ENCODE measurements around the gene CHCHD6.

The CHCHD6 gene

DNA sequence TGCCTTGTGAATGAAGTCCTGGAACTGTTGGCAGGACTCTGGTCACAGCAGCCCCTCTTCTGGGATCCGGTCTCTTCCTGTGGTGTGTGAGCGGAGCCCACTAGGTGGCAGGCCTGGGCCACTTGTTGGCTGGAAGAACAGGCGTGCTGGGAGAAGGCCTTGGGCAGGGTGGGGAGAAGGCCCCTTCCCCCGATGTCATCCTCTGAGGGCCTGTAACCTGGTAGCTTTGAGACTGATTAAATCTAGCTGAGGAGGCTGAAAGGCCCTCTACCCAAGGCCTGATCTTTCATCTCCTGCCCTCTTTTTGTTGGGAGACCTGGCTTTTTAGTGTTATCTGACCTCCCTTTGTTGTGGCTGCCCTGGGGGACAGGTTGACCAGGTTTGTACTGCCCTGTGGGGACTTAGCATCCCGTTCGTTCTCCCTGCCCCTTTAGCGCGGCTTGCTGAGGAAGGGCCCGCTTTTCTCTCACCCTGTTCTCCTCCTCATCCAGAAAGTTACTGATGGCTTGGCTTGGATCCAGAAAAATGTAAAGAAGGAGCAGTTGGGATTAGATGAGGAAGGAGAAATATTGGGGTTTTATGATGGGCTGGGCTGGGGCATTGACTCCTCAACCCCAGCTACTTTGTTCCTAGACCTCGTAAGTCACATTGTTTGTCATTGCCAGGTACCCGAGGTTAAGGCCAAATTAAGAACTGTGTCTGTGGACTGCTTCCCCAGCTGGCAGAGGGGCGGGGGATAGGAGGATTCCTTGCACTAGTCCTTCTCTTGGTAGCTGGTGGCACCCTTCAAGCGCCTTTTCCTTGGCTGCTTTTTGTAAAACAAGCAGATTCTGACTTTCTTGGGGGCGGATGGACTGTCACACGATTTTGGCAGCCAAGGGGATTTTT is 48.5 kb downstream of the CHCHD6 start:
- Histone ChIP-seq H3K4me1 (peaks cover 11% of the 10 kb centered on the region), H3K79me2 (peaks cover 11% of the 10 kb centered on the region), H3K27ac (no peak overlapping the region), H2AFZ (no peak overlapping the region), H3K27me3 (ENCODE audit: control insufficient read depth, insufficient read depth, low read length) (no peaks in the 10 kb centered on the region), H3K9ac (no peak overlapping the region), H3K4me2 (ENCODE audit: low read length) (no peak overlapping the region), H3K9me3 (ENCODE audit: control insufficient read depth, low read length) (no peaks in the 10 kb centered on the region), H3K36me3 (ENCODE audit: control insufficient read depth, insufficient read depth, low read length) (no peaks in the 10 kb centered on the region), H3K4me3 (ENCODE audit: low read depth, low read length) (no peak overlapping the region)
- TF ChIP-seq, protein P1, sequence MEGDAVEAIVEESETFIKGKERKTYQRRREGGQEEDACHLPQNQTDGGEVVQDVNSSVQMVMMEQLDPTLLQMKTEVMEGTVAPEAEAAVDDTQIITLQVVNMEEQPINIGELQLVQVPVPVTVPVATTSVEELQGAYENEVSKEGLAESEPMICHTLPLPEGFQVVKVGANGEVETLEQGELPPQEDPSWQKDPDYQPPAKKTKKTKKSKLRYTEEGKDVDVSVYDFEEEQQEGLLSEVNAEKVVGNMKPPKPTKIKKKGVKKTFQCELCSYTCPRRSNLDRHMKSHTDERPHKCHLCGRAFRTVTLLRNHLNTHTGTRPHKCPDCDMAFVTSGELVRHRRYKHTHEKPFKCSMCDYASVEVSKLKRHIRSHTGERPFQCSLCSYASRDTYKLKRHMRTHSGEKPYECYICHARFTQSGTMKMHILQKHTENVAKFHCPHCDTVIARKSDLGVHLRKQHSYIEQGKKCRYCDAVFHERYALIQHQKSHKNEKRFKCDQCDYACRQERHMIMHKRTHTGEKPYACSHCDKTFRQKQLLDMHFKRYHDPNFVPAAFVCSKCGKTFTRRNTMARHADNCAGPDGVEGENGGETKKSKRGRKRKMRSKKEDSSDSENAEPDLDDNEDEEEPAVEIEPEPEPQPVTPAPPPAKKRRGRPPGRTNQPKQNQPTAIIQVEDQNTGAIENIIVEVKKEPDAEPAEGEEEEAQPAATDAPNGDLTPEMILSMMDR (IDR thresholded peaks at IDR 0.05), result peak; percentile 77

DNA sequence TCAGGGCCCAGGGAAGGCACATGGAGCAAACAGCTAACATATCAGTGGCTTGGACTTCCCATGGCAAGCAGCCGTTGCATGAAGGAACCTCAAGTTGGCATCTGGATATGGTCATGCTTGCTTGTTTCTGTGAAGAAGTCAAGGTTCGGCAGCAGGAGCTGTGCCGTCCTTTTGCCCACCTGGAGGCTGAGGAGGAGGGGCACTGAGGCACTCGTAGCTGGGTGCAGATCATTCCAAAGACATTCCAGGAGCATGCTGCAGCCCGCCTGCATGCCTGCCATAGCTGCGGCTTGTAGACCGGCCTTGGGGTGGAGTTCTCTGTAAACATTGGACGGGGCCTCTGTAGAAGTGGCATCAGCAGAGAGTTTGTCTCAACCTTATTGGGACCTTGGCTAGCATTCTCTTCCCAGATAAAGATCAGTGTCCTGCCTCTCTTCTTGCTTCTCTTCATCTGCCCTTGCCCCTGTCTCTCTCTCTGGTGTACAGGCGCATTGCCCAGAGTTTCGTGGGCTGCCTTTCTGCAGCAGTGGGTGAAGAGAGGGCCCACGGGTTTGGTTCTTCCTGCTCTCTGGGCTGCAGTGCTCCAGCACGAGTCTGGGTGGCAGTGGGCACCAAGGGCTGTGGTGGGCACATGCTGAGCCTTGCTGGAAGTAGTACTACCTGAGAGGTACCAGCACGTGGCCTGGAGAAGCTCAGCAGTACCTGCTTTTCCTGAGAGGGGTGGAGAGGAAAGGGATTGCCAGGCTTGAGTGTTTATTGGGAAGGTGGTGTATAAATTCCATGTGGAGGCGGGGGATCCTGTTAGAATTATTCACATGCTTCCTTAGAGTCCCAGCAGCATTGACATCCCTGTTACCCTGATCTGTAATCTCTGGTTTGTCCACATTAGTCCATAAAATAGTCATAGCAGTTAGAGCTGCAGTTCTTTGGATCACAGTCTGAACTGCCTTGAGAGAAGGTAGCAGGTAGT is 49.4 kb downstream of the CHCHD6 start:
- Histone ChIP-seq H2AFZ (no peak overlapping the region), H3K79me2 (peaks cover 11% of the 10 kb centered on the region), H3K4me1 (peaks cover 15% of the 10 kb centered on the region), H3K4me3 (ENCODE audit: low read depth, low read length) (no peak overlapping the region), H3K9me3 (ENCODE audit: control insufficient read depth, low read length) (no peaks in the 10 kb centered on the region), H3K27me3 (ENCODE audit: control insufficient read depth, insufficient read depth, low read length) (no peaks in the 10 kb centered on the region), H3K9ac (no peak overlapping the region), H3K36me3 (ENCODE audit: control insufficient read depth, insufficient read depth, low read length) (no peaks in the 10 kb centered on the region), H3K27ac (no peak overlapping the region), H3K4me2 (ENCODE audit: low read length) (no peak overlapping the region)
- TF ChIP-seq, protein P1 (IDR thresholded peaks at IDR 0.05), result no peak

DNA sequence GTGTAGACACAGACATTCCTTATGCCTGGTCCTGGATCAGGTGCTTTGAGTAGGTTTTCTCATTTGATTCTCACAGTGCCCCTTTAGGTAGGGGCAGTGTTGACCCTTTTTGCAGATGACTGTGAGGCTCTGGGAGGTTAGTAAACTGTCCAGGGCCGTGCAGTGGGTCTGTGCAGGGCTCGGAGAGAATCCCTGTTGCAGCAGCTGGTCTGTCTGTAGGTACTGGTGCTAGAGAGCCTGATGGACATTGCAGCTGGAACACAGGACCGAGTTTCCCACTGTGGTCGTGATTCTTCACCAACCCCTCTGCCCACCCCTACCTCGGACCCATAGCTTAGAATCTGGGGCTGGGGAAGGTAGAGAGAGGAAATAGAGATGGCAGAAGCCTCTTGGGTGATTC is 51.8 kb downstream of the CHCHD6 start:
- peaks cover 11% of the 10 kb centered on the region for H3K79me2 ChIP-seq
- H3K4me3 ChIP-seq (ENCODE audit: low read depth, low read length), result no peak overlapping the region
- H2AFZ ChIP-seq, result no peak overlapping the region
- no peak overlapping the region for H3K27ac ChIP-seq
- TF ChIP-seq, protein P1 (IDR thresholded peaks at IDR 0.05), result no peak
- no peaks in the 10 kb centered on the region for H3K27me3 ChIP-seq (ENCODE audit: control insufficient read depth, insufficient read depth, low read length)
- H3K4me2 ChIP-seq (ENCODE audit: low read length), result no peak overlapping the region
- no peak overlapping the region for H3K9ac ChIP-seq
- H3K9me3 ChIP-seq (ENCODE audit: control insufficient read depth, low read length), result no peaks in the 10 kb centered on the region
- H3K36me3 ChIP-seq (ENCODE audit: control insufficient read depth, insufficient read depth, low read length), result no peaks in the 10 kb centered on the region
- H3K4me1 ChIP-seq, result peaks cover 15% of the 10 kb centered on the region

DNA sequence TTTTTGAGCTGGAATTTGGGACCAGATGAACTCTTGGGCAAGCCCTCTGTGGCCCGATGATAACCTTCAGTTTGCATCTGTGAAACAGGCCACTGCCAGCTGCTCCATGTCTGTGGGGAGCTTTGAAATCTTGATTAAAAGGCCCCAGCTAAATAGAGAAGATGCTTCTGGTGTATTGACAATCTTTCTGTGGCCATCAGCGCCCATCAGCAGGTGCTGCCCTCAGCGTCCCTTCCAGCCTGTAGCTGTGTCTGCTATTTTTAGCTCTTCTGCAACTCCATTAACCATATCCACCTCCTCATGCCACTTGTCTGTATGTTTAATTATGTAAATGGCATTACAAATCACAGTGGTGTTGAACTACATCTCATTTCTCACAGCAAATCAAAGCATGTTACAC is 54.0 kb downstream of the CHCHD6 start:
- H3K4me2 ChIP-seq (ENCODE audit: low read length), result no peak overlapping the region
- TF ChIP-seq, protein P1 (IDR thresholded peaks at IDR 0.05), result no peak
- H2AFZ ChIP-seq, result no peak overlapping the region
- no peak overlapping the region for H3K4me3 ChIP-seq (ENCODE audit: low read depth, low read length)
- H3K27ac ChIP-seq, result no peak overlapping the region
- no peak overlapping the region for H3K9ac ChIP-seq
- peaks cover 11% of the 10 kb centered on the region for H3K79me2 ChIP-seq
- H3K27me3 ChIP-seq (ENCODE audit: control insufficient read depth, insufficient read depth, low read length), result no peaks in the 10 kb centered on the region
- peaks cover 8% of the 10 kb centered on the region for H3K4me1 ChIP-seq
- H3K9me3 ChIP-seq (ENCODE audit: control insufficient read depth, low read length), result no peaks in the 10 kb centered on the region
- no peaks in the 10 kb centered on the region for H3K36me3 ChIP-seq (ENCODE audit: control insufficient read depth, insufficient read depth, low read length)
